Activated naive CD8-positive, alpha-beta T cell treated with anti-CD3 and anti-CD28 coated beads, Interleukin-2, amount 50 U/mL, for 24 hours (primary cell): Measurements from ENCODE around the gene PROK1.
"Not testable (repeated sequence)": the region's sequence is repeated elsewhere in the genome, so short reads cannot be mapped to it uniquely, and the experiment has no call there.

Experiments
- ATAC-seq: fragments of 150-1000 bp; cut with Tn5 transposase; one replicate; pipeline ENCODE4 v1.10.0; 2021
- DNase-seq: peaks from one replicate; pipeline ENCODE4 v3.0.0; 2021
- H3K27ac Mint-ChIP-seq: one replicate; pipeline ENCODE4 v1.8.0; 2021; ENCODE audit warnings: mild to moderate bottlenecking, mixed read lengths
- H3K27me3 Mint-ChIP-seq: one replicate; pipeline ENCODE4 v1.8.0; 2021; ENCODE audit warnings: mixed read lengths
- H3K36me3 Mint-ChIP-seq: one replicate; pipeline ENCODE4 v1.8.0; 2021; ENCODE audit warnings: low read depth, mixed read lengths
- H3K4me1 Mint-ChIP-seq: one replicate; pipeline ENCODE4 v1.8.0; 2021; ENCODE audit warnings: mixed read lengths
- H3K4me3 Mint-ChIP-seq: one replicate; pipeline ENCODE4 v1.8.0; 2021; ENCODE audit warnings: mild to moderate bottlenecking, moderate library complexity, mixed read lengths
- H3K9me3 Mint-ChIP-seq: one replicate; pipeline ENCODE4 v1.8.0; 2021; ENCODE audit warnings: mixed read lengths

The PROK1 gene

DNA sequence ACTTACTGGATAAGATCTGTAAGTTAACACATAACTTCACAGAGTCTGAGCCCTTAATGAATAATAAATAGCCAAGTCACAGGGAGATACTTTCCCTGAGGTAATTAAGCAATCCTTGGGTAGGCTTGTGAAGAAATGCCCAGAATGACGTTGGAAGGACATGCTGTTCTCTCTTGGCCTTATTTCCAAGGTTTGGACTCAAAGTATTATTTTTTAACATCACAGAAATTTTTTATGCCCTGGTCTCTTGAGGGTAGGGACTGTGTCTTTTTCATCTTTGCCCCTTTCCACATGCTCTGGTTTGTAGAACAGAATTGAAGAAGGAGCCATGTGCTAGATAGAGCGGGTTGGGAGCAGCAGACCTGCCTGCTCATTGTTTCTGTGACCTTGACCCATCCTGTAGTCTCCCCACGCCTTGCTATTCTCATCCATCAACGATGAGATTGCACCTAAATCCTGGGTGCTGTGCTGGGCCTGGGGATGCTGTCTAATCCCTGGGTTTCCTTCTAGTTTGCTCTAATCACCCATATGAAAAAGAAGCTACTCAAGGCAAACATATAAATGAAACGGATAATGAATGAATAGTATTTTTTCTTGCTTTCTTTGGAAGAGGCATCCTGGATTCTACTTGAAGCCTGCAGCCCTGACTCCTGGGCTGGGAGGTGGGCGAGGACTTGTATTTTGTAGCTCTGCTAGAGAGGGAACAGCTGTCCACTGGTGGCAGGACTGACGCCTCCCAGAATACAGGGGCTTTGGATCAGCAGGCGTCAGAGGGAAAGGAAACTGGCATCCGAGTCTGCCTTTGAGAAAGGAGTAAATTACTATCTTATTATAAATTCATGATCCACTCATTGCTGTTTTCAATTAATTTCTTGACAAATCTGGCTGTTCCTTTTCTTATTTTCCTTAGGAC lies 26.0 kb upstream of the PROK1 start:
- Mint-ChIP-seq H3K9me3 (no peaks in the 10 kb centered on the region), H3K4me3 (no peak overlapping the region), H3K36me3 (no peaks in the 10 kb centered on the region), H3K27me3 (peaks cover 3% of the 10 kb centered on the region), H3K27ac (no peak overlapping the region), H3K4me1 (no peaks in the 10 kb centered on the region)
- no peak for DNase-seq
- ATAC-seq: no peak

DNA sequence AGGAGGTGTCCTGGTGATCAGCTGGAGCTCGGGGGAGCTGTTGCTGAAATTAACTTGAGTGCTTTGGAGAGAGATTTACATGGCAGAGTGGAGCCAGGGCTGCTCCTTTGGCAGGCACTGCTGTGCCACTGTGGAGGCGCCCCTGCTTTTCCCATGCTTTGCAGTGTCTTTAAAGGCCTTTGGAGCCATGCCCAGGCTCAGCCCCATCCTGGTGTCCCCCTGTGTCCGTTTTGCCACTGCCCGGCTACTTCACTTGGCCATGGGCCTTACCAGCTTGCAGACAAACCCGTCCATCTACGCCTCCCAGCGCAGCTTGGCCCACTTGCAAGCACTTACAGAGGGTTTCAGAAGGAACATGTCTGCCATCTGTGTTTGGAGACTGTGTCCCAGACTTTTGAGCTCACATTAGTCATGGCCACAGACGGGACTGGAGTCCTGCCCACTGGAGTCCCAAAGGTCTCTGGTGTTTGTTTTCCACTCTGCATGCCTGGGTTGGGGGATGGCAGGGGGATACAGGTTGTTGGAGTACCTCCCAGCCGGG lies 25.3 kb upstream of the PROK1 start:
- no peak overlapping the region for H3K4me3 Mint-ChIP-seq
- H3K27ac Mint-ChIP-seq: no peak overlapping the region
- H3K4me1 Mint-ChIP-seq: no peaks in the 10 kb centered on the region
- DNase-seq (no peak), ATAC-seq (no peak)
- peaks cover 3% of the 10 kb centered on the region for H3K27me3 Mint-ChIP-seq
- no peaks in the 10 kb centered on the region for H3K9me3 Mint-ChIP-seq
- H3K36me3 Mint-ChIP-seq: no peaks in the 10 kb centered on the region

DNA sequence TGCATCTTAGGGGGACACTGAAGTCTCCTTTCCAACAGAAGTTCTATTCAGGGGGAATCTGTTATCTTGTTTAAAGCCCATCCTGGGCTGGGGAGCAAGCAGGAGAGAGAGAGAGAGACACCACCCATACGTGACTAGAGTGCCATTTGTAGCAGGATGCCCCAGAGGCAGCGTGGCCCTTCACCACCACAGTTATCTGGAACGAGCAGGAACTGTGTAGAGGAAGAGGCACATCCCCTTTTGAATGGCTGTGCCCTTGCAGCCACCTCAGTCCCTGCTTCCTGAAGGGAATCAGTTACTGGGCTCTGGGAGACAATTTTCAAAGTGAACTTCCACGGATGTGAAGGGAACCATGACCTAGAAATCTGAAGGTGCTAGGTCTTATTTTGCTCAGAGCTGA lies 24.1 kb upstream of the PROK1 start:
- peaks cover 3% of the 10 kb centered on the region for H3K27me3 Mint-ChIP-seq
- no peak for ATAC-seq
- H3K4me3 Mint-ChIP-seq: no peak overlapping the region
- H3K36me3 Mint-ChIP-seq: no peaks in the 10 kb centered on the region
- H3K4me1 Mint-ChIP-seq: no peaks in the 10 kb centered on the region
- no peaks in the 10 kb centered on the region for H3K9me3 Mint-ChIP-seq
- H3K27ac Mint-ChIP-seq: no peak overlapping the region
- DNase-seq: no peak

DNA sequence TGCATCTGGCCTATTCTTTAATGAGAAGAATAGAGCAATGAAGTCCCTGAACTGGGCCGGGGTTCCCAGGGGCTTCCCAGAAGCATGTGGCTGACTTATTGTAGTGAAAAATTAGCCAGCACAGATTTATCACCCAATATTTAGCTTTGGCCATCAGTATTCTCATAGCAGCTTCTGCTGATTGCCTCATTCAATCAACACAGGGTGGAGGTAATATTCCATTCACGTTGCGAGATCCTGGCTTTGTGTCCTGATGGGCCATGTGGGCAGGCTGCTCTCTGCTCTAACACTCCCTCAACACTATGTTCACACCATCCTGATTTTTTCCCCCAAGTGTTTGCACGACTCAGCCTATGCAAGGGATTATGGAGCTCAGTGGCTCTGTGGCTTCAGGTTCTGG lies 22.0 kb upstream of the PROK1 start:
- peaks cover 1% of the 10 kb centered on the region for H3K27me3 Mint-ChIP-seq
- no peak overlapping the region for H3K4me3 Mint-ChIP-seq
- H3K36me3 Mint-ChIP-seq: no peaks in the 10 kb centered on the region
- H3K4me1 Mint-ChIP-seq: no peaks in the 10 kb centered on the region
- no peaks in the 10 kb centered on the region for H3K9me3 Mint-ChIP-seq
- DNase-seq (no peak), ATAC-seq (no peak)
- H3K27ac Mint-ChIP-seq: no peak overlapping the region

DNA sequence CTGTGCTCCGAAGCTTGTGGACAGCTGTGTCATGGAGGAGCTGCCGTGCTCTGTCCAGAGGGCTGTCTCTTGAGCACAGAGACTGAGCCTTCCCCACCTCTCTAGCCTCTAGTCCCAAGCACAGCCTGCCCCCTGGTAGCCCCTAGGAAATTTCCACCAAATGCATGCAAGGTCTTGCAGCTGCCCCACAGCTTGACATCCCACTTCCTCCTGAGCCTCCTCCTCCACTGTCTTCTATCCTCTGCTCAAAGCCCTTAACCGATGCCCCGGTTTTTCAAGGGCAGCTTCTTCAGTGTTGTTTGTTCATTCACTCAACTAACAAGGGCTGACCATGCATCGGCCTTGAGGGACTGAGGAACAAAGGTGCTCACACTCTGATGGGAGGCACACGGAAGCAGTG lies 20.6 kb upstream of the PROK1 start:
- Mint-ChIP-seq H3K27ac (no peak overlapping the region), H3K4me3 (no peak overlapping the region), H3K36me3 (no peaks in the 10 kb centered on the region), H3K9me3 (no peaks in the 10 kb centered on the region), H3K27me3 (no peaks in the 10 kb centered on the region), H3K4me1 (no peaks in the 10 kb centered on the region)
- no peak for ATAC-seq
- no peak for DNase-seq

DNA sequence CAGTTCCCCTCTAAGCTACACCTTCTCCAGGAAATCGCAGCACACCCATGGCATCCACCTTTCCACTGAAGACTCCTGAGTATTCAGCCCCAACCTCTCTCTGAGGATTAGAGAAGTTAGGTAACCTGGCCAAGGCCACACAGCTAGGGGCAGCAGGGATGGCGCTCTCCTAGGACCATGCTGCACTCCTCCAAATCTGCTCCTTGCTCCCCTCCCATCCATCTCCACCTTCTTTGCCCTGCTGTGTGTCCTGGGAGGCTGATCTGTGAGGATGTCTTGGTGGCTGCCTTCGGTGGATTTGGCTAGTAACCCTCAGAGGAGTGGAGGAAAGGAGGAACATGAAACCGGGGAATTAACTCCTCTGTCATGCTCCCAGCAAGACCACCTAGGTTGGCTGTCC lies 20.0 kb upstream of the PROK1 start:
- ATAC-seq (no peak), DNase-seq (no peak)
- Mint-ChIP-seq H3K4me1 (no peaks in the 10 kb centered on the region), H3K36me3 (no peaks in the 10 kb centered on the region), H3K27me3 (no peaks in the 10 kb centered on the region), H3K4me3 (no peak overlapping the region), H3K27ac (no peak overlapping the region), H3K9me3 (no peaks in the 10 kb centered on the region)

DNA sequence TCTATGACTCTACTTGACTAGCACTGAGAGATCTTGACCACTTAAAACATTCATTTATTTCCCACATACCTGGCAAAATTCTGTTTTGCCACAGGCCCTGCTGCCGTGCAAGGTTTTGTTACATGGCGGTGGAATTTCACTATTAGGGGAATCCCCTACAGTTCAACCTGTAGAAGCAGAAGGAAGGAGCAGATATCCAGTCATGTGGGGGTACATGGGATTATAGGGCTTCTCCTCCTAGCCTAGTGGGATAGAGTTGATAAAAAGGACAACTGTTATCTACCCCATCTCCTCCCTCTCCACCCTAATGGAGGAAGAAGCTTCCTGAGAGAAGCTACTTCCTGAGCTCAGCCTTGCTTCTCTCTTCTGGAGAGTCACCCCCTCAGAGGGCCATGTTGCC lies 17.7 kb upstream of the PROK1 start:
- no peak for ATAC-seq
- Mint-ChIP-seq H3K9me3 (no peaks in the 10 kb centered on the region), H3K27ac (no peak overlapping the region), H3K4me1 (no peaks in the 10 kb centered on the region), H3K36me3 (no peaks in the 10 kb centered on the region), H3K27me3 (no peaks in the 10 kb centered on the region), H3K4me3 (no peak overlapping the region)
- no peak for DNase-seq

DNA sequence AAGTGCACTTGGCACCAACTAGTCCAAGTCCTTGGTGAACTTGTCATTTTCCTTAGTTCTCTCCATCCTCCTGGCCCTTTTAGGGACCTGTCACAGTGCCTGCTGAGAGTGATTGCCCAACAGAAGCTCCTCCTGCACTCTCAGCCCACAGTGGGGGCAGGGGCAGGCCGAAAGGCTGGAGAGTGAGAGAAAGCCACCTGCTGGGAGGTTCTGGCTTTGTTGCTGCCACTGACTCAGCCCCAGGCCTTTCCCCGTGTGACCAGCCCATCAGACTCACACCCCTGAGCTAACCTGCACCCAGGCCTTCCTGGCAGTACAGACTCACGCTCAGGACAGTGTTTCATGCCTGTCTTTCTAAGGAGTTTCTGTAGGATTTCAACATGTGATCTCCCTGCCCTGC lies 17.1 kb upstream of the PROK1 start:
- Mint-ChIP-seq H3K27me3 (no peaks in the 10 kb centered on the region), H3K27ac (no peak overlapping the region), H3K36me3 (no peaks in the 10 kb centered on the region), H3K4me3 (no peak overlapping the region), H3K4me1 (no peaks in the 10 kb centered on the region), H3K9me3 (no peaks in the 10 kb centered on the region)
- DNase-seq (no peak), ATAC-seq (peak; percentile 28)

DNA sequence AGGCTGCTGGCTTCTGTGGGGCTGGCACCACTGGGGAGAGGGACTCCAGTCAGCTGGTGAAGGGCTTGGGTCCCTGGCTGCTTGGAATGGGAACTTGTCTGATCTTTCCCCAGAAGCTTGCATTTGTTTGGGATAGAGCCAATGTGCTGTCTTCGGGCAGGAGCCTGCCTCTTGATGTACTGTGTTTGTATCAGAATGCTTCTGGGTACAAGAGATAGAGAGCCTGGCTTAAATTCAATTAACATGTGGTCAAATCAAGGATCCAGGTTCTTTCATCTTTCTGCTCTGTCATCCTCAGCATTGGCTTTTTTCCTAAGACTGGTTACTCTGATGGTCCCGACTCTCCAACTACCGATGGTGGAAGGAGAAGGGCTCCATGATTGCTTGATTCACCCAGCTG lies 16.0 kb upstream of the PROK1 start:
- H3K4me3 Mint-ChIP-seq: no peak overlapping the region
- H3K9me3 Mint-ChIP-seq: no peaks in the 10 kb centered on the region
- no peaks in the 10 kb centered on the region for H3K27me3 Mint-ChIP-seq
- DNase-seq: no peak
- no peak for ATAC-seq
- no peaks in the 10 kb centered on the region for H3K36me3 Mint-ChIP-seq
- no peak overlapping the region for H3K27ac Mint-ChIP-seq
- H3K4me1 Mint-ChIP-seq: no peaks in the 10 kb centered on the region

DNA sequence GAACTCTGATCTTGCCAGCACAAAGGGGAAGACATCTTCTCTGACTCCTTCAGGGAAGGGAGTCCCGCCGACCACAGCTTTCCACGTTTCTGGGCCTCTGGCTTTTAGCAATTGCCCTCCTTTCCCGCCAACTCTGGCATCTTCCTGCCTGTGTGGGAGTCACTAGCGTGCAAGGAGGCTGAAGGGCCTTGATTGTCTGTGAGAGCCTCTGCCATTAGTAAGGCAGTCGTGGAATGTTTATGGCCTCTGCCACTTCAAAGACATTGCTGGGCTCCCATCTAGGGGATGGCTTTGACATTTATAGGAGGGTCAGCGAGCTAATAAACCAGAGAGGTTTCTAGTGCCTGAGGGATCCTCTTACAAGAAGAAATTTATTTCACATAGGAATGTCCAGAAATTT lies 14.3 kb upstream of the PROK1 start:
- Mint-ChIP-seq H3K4me1 (no peaks in the 10 kb centered on the region), H3K27ac (no peak overlapping the region), H3K36me3 (no peaks in the 10 kb centered on the region), H3K9me3 (no peaks in the 10 kb centered on the region), H3K4me3 (no peak overlapping the region), H3K27me3 (no peaks in the 10 kb centered on the region)
- ATAC-seq: no peak
- no peak for DNase-seq

DNA sequence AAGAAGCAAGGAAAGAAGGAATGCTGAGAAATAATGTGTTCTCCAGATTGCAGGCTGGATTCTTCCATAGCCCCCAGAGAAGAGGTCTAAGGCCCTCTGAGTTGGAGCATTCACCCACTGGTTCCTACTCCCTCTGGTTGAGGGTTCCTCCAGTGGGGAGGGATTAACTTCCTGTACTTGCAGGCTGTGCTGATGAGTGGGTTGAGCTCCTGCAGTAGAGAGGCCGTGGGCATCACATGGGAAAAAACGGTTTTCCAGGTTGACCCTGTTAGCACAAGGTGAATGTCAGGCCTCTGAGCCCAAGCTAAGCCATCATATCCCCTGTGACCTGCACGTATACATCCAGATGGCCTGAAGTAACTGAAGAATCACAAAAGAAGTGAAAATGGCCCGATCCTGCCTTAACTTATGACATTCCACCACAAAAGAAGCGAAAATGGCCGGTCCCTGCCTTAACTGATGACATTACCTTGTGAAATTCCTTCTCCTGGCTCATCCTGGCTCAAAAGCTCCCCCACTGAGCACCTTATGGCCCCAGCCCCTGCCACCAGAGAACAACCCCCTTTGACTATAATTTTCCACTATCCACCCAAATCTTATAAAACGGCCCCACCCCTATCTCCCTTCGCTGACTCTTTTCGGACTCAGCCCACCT lies 13.2 kb upstream of the PROK1 start:
- H3K4me1 Mint-ChIP-seq, ATAC-seq, H3K9me3 Mint-ChIP-seq, H3K36me3 Mint-ChIP-seq, DNase-seq, H3K27me3 Mint-ChIP-seq, H3K4me3 Mint-ChIP-seq, H3K27ac Mint-ChIP-seq: not testable (repeated sequence)

DNA sequence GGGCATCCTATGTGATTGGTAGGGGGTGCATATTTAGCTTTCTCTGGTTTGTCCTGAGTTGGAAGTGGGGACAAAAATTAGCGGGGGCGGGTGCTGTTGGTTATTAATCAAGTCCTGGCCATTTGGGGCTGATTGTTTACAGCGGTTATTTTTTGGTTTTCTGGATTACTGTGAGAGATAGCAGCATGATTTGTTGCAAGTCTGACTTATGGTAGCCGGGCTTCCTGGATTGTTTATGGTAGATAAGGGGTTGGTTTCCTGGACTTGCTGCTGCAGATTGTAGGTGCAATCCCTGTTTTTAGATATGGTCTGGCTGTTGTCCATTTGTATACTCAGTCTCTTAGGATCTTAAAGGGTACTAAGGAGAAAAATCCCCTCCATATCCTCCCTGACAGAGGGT lies 12.1 kb upstream of the PROK1 start:
- no peak for DNase-seq
- Mint-ChIP-seq H3K4me1 (no peaks in the 10 kb centered on the region), H3K27ac (no peak overlapping the region), H3K27me3 (peaks cover 2% of the 10 kb centered on the region), H3K9me3 (no peaks in the 10 kb centered on the region), H3K4me3 (no peak overlapping the region), H3K36me3 (no peaks in the 10 kb centered on the region)
- no peak for ATAC-seq

DNA sequence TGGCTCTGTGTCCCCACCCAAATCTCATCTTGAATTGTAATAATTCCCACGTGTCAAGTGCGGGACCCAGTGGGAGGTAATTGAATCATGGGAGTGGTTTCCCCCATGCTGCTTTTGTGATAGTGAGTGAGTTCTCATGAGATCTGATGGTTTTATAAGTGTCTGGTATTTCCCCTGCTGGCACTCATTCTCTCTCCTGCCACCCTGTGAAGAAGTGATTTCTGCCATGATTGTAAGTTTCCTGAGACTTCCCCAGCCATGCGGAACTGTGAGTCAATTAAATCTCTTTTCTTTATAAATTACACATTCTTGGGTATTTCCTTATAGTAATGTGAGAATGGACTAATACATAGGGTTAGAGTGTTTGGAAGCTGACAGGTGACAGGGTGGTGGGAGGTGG lies 11.1 kb upstream of the PROK1 start:
- H3K9me3 Mint-ChIP-seq, H3K27me3 Mint-ChIP-seq, H3K36me3 Mint-ChIP-seq, DNase-seq, H3K27ac Mint-ChIP-seq, H3K4me3 Mint-ChIP-seq, ATAC-seq, H3K4me1 Mint-ChIP-seq: not testable (repeated sequence)

DNA sequence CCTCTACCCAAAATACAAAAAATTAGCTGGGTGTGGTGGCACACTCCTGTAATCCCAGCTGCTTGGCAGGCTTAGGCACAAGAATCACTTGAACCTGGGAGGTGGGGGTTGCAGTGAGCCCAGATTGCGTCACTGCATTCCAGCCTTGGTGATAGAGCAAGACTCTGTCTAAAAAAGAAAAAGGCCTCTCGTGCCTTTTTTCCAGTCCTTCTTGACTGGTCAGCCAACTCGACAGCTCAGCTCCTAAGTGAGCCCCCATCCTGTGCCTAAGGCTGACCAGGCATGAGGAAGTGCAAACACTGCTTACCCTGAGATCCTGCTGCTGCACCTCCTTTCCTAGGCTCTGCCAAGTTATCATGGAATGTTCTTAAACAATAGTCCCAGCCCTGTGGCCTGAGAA lies 10.1 kb upstream of the PROK1 start:
- no peak for ATAC-seq
- H3K27me3 Mint-ChIP-seq: peaks cover 2% of the 10 kb centered on the region

DNA sequence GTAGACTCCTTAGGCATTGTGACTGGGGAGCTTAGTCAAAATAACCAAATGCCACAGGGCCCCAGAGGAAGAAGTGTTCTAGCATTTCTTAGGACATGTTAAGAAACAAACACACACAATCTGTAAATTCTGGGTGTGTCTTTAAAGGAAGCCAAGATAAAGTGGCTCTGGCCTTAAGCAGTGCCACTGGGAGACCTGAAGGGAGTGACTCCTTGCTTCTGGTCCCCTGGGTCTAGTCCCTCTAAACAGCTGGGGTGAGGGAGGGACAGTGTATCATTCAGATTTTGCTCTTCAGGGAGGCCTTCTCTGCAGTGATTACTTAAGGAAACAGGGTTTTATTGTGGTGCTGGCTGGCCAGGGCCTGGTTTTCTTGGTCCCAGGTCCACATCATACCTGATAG lies 9.1 kb upstream of the PROK1 start:
- Mint-ChIP-seq H3K27ac (no peak overlapping the region), H3K27me3 (peaks cover 2% of the 10 kb centered on the region), H3K36me3 (no peaks in the 10 kb centered on the region), H3K9me3 (no peaks in the 10 kb centered on the region), H3K4me3 (no peak overlapping the region), H3K4me1 (no peaks in the 10 kb centered on the region)
- no peak for ATAC-seq
- no peak for DNase-seq

More for the DNA sequence above, 10.1 kb upstream of the PROK1 start:
- no peak for DNase-seq
- no peaks in the 10 kb centered on the region for H3K36me3 Mint-ChIP-seq
- no peak overlapping the region for H3K4me3 Mint-ChIP-seq
- H3K27ac Mint-ChIP-seq: no peak overlapping the region
- H3K9me3 Mint-ChIP-seq: no peaks in the 10 kb centered on the region
- no peaks in the 10 kb centered on the region for H3K4me1 Mint-ChIP-seq
